ENCODE measurements around the gene EML6. TPM values are rescaled to one million over a fixed set of nuclear protein-coding genes. Genes with fewer than 3 reads are reported as not detected.

EML6 gene
- total RNA-seq, 1 donor from 2014 or later: 1.1 TPM

- Mint-ChIP-seq H3K4me3 (ENCODE audit: unreplicated experiment) (no peak overlapping the region), H3K27ac (ENCODE audit: unreplicated experiment) (no peak overlapping the region), H3K9me3 (ENCODE audit: unreplicated experiment) (no peaks in the 10 kb centered on the region), H3K36me3 (ENCODE audit: unreplicated experiment) (peaks cover 13% of the 10 kb centered on the region), H3K4me1 (ENCODE audit: unreplicated experiment) (peaks cover 15% of the 10 kb centered on the region), H3K27me3 (ENCODE audit: unreplicated experiment) (no peaks in the 10 kb centered on the region)
- TF ChIP-seq CTCF (IDR thresholded peaks at IDR 0.05): no peak
- DNase-seq (ENCODE audit: extremely low spot score, unreplicated experiment): no peak
These were observed 239.0 kb downstream of the EML6 start for GRCh38 chr2:54962511-54962910.

- Mint-ChIP-seq H3K9me3 (ENCODE audit: unreplicated experiment) (no peaks in the 10 kb centered on the region), H3K4me1 (ENCODE audit: unreplicated experiment) (peaks cover 17% of the 10 kb centered on the region), H3K27me3 (ENCODE audit: unreplicated experiment) (no peaks in the 10 kb centered on the region), H3K4me3 (ENCODE audit: unreplicated experiment) (no peak overlapping the region), H3K36me3 (ENCODE audit: unreplicated experiment) (peaks cover 15% of the 10 kb centered on the region), H3K27ac (ENCODE audit: unreplicated experiment) (no peak overlapping the region)
- no peak for TF ChIP-seq CTCF (IDR thresholded peaks at IDR 0.05)
- no peak for DNase-seq (ENCODE audit: extremely low spot score, unreplicated experiment)
These were observed 239.5 kb downstream of the EML6 start for GRCh38 chr2:54962935-54963440.

GRCh38 chr2:54963476-54963875, 240.0 kb downstream of the EML6 start:
- H3K27me3 Mint-ChIP-seq (ENCODE audit: unreplicated experiment): no peaks in the 10 kb centered on the region
- no peak overlapping the region for H3K27ac Mint-ChIP-seq (ENCODE audit: unreplicated experiment)
- DNase-seq (ENCODE audit: extremely low spot score, unreplicated experiment): no peak
- H3K4me3 Mint-ChIP-seq (ENCODE audit: unreplicated experiment): no peak overlapping the region
- no peak for TF ChIP-seq CTCF (IDR thresholded peaks at IDR 0.05)
- no peaks in the 10 kb centered on the region for H3K9me3 Mint-ChIP-seq (ENCODE audit: unreplicated experiment)
- peaks cover 20% of the 10 kb centered on the region for H3K36me3 Mint-ChIP-seq (ENCODE audit: unreplicated experiment)
- H3K4me1 Mint-ChIP-seq (ENCODE audit: unreplicated experiment): peaks cover 20% of the 10 kb centered on the region

GRCh38 chr2:54964271-54964670, 240.8 kb downstream of the EML6 start:
- no peak overlapping the region for H3K27ac Mint-ChIP-seq (ENCODE audit: unreplicated experiment)
- no peak for DNase-seq (ENCODE audit: extremely low spot score, unreplicated experiment)
- no peaks in the 10 kb centered on the region for H3K27me3 Mint-ChIP-seq (ENCODE audit: unreplicated experiment)
- peaks cover 24% of the 10 kb centered on the region for H3K36me3 Mint-ChIP-seq (ENCODE audit: unreplicated experiment)
- no peak overlapping the region for H3K4me3 Mint-ChIP-seq (ENCODE audit: unreplicated experiment)
- TF ChIP-seq CTCF (IDR thresholded peaks at IDR 0.05): no peak
- no peaks in the 10 kb centered on the region for H3K9me3 Mint-ChIP-seq (ENCODE audit: unreplicated experiment)
- peaks cover 20% of the 10 kb centered on the region for H3K4me1 Mint-ChIP-seq (ENCODE audit: unreplicated experiment)

- no peak overlapping the region for H3K27ac Mint-ChIP-seq (ENCODE audit: unreplicated experiment)
- no peak overlapping the region for H3K4me3 Mint-ChIP-seq (ENCODE audit: unreplicated experiment)
- no peaks in the 10 kb centered on the region for H3K27me3 Mint-ChIP-seq (ENCODE audit: unreplicated experiment)
These were observed 241.4 kb downstream of the EML6 start for GRCh38 chr2:54964816-54965215.

More at GRCh38 chr2:54964816-54965215, 241.4 kb downstream of the EML6 start:
- no peak for DNase-seq (ENCODE audit: extremely low spot score, unreplicated experiment)
- H3K36me3 Mint-ChIP-seq (ENCODE audit: unreplicated experiment): peaks cover 30% of the 10 kb centered on the region
- H3K9me3 Mint-ChIP-seq (ENCODE audit: unreplicated experiment): no peaks in the 10 kb centered on the region
- H3K4me1 Mint-ChIP-seq (ENCODE audit: unreplicated experiment): peaks cover 20% of the 10 kb centered on the region
- TF ChIP-seq CTCF (IDR thresholded peaks at IDR 0.05): no peak
